Measurements from ENCODE around the gene OTOP1.
"Not testable (repeated sequence)": the region's sequence is repeated elsewhere in the genome, so short reads cannot be mapped to it uniquely, and the experiment has no call there.

Gene OTOP1, protein sequence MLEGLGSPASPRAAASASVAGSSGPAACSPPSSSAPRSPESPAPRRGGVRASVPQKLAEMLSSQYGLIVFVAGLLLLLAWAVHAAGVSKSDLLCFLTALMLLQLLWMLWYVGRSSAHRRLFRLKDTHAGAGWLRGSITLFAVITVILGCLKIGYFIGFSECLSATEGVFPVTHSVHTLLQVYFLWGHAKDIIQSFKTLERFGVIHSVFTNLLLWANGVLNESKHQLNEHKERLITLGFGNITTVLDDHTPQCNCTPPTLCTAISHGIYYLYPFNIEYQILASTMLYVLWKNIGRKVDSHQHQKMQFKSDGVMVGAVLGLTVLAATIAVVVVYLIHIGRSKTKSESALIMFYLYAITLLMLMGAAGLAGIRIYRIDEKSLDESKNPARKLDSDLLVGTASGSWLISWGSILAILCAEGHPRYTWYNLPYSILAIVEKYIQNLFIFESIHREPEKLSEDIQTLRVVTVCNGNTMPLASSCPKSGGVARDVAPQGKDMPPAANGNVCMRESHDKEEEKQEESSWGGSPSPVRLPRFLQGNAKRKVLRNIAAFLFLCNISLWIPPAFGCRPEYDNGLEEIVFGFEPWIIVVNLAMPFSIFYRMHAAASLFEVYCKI

DNA sequence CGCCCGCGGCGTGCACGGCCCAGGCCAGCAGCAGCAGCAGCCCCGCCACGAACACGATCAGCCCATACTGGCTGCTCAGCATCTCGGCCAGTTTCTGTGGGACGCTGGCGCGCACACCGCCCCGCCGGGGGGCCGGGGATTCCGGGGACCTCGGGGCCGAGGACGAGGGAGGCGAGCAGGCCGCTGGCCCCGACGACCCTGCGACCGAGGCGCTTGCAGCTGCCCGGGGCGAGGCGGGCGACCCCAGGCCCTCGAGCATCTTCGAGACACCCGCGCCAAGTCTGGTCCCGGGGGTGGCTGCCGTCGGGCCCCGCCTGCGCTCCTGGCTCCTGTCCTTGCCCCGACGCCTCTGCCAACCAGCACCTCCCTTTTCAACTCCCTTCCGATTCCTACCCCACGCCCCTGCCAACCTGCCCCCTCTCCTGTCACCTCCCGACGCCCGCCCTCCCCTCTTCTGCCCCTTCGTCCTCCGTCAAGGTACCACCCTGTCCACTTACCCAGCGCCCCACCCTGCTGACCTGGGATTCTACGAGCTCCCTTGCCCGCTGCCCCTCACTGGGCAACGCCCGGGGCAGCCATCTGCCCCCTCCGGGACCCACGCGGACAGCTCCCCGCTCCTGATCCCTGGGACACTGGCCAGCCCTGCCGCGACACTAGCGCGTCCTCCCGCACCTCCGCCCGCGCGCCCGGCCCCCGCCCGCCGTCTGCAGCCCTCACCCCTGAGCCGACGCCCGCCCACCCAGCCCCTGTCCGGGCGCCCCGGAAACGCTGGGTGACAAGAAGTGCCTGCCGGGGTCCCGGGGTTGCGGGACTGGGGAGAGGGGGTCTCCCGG, at the start of gene OTOP1:
Gene OTOP1, minus strand, starts transcription at position 324 of the 833 bp plus-strand sequence. Its CDS starts 65 bp downstream, at position 259.
- DNase-seq, result no peak

DNA sequence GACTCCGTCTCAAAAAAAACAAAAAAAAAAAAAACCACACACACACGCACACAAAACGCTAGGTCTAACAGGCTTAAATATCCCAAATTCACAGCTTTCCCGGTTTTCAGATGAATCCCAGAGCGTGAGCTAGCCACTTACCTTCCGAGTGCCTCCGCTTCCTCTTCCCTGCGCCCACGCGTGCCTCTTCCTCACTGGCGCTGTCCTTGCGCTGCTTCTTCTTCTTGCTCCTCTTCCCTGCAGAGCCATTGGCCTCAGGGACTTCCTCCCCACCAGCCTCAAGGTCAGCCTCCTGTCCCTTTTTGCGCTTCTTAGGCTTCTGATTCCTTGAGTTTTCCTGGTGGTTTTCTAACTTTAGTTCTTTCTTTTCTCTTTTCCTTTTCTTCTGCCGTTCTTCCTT, 47.5 kb upstream of the OTOP1 start:
- DNase-seq, result no peak

DNA sequence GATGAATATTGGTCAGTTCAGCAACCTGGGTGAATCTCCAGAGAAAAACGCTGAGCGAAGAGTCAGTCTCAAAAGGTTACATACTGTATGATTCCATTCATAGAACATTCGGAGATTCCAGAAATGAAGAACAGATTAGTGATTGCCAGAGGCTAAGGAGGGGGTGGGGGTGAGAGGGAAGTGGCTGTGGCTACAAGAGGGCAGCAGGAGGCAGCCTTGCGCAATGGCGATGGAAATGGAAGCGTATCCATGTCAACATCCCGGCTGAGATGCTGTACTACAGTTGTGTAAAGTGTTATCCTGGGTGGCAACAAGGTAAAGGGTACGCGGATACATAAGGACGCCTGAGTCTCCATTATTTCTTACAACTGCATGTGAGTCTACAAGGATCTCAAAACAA, 45.2 kb upstream of the OTOP1 start:
- DNase-seq, result peak; percentile 41 to 49

DNA sequence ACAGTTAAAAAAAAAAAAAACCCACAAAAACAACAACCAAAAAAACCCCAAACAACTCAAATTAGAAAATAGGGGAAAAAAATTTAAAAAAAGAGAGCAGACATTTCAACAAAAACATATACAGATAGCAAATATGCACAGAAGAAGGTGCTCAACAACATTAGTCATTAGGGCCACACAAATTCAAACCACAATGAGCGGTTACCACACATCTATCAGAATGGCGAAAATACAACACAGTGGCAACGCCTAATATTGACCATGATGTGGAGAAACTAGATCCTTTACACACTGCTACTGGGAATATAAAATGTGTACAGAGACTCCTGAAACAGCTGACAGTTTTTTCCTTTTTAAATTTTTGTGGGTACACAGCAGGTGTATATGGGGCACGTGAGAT, 43.8 kb upstream of the OTOP1 start:
- DNase-seq, result peak; percentile 48 to 65

DNA sequence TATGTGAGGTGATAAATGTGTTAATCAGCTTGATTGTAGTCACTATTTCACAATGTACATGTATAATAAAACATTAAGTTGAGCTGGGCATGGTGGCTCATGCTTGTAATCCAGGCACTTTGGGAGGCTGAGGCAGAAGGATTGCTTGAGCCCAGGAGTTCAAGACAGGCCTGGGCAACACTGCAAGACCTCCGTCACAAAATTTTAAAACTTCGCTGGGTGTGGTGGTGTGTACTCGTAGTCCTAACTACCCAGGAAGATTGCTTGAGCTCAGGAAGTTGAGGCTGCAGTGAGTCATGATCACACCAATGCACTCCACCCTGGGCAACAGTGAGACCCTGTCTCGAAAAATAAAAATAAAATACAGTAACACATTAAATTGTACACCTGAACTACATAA, 43.1 kb upstream of the OTOP1 start:
- peak; percentile 68 to 77 for DNase-seq

DNA sequence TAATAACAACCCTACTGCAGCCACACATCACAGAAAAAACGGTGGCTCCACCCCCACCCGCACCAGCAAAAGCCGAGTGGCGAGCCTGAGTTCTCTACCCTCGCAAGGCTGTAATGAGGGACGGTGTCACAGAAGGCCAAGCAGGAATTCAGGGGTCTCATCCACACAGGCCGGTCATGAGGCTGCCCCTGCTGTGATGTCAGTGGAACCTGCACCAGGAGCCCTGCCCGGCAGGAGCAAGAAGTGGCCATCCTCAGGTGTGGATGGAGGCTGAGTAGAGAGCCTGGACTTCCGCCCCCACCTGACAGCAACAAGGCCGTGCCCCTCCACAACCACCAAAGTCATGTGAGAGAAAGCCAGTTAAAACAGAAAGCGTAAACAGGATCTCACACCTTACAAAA, 42.6 kb upstream of the OTOP1 start:
- no peak for DNase-seq

DNA sequence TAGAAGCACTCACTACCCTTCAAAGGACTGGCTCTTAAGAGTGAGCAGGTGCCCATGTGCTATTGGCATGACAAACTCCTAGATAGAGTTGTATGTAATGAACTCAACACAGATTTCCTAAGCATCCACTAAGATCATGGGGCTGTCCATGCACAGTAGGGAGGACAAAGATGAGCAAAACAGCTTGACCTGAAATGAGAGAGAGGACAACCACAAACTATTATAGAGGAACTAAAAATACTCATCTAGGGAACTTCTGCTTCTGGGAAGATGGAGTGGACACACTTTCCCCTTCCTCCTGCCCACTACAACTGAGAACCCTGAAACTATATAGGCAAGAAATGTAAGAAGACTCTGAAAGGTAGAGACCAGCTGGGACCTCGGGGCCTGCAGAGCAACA, 42.0 kb upstream of the OTOP1 start:
- DNase-seq, result peak; percentile 67 to 89

DNA sequence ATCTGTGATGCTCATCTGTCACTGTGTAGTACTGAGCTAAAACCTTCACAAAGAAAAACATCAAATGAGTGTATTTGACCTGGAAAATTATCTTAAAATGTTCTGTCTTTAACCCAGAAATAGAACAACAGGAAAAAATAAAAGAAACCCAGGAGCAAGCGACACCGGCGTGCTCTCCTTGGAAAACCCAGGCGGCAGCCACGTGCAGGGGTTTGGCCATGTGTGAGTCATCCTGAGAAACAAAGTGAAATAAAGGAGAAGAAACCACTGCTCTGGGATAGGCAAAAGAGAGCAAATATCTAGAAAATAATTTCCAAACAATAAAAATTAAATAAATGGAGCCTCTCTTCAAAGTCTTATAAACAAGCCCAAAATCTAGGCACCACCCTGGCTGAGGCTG, 41.3 kb upstream of the OTOP1 start:
- DNase-seq, result peak; percentile 53 to 68

DNA sequence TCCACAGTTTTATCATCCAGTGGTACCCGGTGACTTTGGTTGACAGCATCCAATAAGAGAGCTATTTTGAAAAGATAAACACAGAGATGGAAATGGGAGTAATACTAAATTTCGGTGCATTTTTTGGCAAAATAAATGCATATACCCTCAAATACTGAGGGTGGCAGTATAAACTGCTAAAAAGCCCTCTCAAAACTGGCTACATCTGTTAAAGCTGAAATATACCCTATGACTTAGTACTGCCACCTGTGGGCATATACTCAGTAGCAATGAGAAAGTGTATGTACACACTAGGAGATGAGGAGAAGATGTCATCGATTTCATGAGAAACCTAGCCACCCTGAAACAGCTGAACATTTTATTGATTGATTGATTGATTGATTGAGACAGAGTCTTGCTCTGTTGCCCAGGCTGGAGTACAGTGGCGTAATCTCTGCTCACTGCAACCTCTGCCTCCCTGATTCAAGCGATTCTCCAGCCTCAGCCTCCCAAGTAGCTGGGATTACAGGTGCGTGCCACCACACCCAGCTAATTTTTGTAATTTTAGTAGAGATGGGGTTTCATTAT, 33.5 kb upstream of the OTOP1 start:
- DNase-seq, result peak; percentile 64 to 68

DNA sequence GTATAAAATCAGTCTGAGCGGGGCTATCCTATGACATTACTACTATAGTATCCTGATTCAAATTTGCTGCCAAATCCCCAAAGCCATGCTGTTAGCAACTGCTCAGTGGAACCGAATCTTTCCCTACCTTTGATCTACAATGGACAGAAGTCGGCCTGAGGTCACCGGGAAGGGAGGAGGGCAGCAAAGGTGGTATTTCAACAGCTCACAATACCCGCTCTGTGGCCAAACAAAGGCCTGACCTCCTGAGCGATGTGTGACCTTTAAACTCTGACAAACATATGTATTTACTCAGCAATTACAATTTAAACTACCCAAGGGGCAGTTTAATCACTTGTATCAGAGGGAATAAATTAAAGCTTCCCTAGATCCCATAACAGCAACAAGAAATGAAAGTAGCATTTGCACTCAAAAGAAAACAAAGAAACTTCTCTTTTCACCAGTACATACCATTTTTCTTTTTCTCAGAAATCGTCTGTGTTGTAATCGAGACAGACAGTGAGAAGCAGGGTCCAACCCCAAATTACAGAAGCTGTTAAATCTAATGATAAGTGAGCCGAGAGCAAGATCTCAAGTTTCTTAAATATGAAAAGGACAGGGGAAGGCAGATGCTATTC, 32.9 kb upstream of the OTOP1 start:
- peak in 1 of 2 donors; percentile 54 for DNase-seq

DNA sequence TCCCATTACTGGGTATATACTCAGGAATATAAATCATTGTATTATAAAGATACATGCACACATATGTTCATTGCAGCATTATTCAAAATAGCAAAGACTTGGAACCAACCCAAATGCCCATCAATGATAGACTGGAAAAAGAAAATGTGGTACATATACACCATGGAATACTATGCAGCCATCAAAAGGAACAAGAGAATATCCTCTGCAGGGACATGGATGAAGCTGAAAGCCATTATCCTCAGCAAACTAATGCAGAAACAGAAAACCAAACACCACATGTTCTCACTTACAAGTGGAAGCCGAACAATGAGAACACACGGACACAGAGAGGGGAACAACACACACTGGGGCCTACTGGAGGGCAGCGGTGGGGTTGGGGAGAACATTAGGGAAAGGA, 31.0 kb upstream of the OTOP1 start:
- DNase-seq, result not testable (repeated sequence)

DNA sequence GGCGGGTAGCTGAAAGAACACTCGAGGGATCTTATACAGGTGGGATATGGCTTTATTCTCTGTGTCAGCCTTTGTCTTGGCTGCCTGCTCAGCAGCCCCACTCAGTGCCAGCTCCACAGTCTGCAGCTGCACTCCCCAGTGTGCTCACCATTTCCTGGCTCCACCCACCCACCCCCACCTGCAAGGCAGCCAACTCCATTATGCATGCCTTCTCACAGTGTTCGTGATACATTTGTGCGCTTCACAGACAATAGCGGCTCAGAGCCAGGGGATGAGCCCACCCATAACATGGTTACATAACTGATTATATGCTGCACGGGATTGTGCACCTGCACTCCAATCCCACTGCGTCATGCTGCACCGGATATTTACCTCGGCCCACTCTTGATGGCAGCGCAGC, 30.1 kb upstream of the OTOP1 start:
- DNase-seq, result no peak

DNA sequence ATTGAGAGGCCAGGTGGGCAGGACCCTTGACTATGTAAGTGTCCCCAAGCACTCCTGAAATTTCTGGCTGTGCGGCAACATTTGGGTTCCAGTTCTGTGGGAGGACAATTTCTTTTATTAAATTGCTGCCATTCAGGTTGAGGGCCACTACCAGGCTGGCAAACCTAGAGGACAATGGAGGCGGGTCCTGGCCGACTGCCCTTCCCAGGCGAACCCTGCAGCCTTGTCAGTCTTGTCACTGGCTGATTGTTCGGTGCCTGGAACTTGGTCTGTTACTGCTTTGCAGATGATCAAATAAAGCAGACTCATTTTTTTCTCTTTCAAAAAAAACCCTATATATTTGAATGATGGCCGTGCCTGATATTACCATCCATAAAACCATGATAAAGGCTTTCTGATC, 27.9 kb upstream of the OTOP1 start:
- DNase-seq, result no peak

DNA sequence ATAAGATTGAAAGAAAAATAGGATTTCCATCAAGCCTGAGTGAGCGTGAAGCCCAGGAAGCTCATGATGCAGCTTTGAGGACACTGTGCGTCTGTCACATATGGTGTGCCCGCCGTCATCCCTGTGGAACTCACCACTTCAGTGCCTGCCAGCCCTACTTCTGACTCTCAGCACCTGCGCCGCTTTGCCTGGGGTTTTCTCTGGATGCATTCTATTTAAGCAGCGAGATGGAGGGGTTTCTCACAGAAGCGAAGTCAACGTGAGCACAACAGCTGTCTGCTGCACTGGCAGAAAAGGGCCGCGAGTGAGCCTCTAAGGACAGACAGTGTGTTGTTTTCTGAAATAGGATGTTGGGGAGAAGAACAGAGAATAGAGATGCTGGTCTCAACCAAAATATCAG, 27.5 kb upstream of the OTOP1 start:
- no peak for DNase-seq

DNA sequence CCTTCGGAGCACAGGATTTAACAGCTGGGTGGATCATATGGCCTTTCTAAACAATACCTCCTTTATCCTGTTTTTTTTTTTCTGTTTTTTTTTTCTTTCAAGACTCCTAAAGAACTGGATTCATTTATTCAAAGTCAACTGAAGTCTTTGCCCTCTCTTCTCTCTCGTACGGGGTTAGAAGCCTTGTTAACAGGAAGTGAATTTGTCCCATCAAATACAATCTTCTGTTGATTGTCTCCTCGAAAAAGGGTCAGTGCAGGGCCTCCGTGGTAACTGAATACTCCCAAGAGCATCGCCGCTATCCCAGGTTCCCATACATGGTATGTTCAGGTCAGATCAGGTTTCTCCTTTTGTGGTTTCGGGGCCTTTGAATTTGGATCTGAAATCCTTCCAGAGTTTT, 23.1 kb upstream of the OTOP1 start:
- DNase-seq, result no peak

DNA sequence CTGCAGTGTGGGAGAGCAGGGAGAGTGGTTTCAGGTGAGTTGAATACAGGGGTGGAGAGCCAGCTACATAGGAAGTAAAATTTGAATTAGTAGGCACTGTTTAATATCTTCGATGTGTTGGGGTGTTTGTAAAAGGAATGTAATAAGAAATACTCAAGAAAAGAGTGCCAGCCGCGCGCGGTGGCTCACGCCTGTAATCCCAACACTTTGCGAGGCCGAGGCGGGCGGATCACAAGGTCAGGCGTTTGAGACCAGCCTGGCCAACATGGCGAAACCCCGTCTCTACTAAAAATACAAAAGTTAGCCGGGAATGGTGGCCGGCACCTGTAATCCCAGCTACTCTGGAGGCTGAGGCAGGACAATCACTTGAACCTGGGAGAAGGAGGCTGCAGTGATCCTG, 22.6 kb upstream of the OTOP1 start:
- not testable (repeated sequence) for DNase-seq

DNA sequence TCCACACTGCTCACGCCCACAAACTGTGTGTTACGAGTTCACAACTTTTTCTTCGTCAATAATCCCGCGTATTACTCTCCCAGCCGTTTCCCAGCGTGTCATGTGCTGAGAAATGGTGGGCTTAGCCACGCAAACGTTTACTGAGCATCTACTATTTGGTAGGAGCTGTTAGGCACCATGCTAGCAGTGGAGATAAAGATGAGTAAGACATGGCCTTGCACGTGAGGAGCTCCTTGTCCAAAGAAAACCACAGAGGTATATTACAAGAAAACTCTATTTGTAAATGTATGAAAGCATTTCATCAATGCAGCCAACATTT, 22.1 kb upstream of the OTOP1 start:
- DNase-seq, result no peak

DNA sequence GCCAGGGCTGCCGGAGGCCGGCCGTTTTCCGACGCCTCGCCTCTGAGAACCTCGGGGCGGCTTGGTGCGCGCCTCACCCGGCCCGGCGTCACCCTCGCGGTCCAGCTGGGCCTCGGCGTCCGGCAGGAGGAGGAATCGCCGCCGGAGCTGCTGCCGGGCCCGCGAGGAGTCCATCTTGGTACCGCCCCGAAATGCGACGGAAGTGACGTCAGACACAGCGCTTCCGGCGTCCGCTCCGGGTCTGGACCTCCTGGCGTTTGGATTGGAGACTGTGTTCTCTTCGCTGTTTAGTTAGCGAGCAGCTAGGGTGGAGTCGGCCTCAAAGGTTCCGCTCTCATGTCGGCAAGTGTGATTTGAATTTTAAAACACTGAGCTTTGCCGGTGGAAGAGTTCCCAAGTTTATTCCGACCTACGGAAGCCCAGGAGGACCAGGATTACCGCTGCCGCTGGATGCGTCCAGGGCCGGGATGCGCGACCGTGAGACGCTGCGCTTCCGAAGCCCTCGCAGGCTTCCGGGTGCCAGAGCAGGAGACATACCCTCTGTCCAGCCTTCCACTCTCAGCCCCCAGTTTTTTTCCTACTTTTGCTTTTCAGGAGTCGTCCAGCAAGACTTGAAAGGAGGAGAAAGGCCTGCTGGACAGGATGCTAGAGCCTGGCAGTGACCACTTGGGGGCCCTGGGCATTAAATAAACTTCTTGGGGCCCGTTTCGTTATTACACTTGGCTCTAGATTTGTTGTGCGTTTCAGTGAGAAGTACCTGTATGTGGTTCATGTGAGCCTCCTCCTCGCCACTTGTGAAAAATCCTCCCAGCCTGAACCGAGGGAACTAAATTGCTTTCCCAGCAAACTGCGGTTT, 21.5 kb upstream of the OTOP1 start, which contains the start of gene TMEM128:
Gene TMEM128, minus strand, starts transcription at position 195 of the 856 bp plus-strand sequence. Its CDS starts 21 bp downstream, at position 174.
- DNase-seq, result peak; percentile 86 to 97

DNA sequence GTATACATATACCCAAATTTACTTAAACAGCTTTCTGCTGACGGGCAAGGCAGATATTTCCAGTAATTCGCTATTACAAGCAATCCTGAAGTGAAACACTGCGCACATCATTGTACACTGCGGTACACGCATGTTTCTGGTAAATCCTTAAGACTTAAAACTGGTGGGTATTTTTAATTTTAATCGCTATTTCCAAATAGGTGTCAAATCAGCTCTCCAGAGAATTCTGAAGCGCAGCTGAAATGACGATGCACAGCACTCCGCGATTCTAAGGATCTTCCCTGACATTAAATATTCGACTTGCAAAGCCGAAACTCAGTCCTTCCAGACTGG, 20.9 kb upstream of the OTOP1 start:
- no peak for DNase-seq

DNA sequence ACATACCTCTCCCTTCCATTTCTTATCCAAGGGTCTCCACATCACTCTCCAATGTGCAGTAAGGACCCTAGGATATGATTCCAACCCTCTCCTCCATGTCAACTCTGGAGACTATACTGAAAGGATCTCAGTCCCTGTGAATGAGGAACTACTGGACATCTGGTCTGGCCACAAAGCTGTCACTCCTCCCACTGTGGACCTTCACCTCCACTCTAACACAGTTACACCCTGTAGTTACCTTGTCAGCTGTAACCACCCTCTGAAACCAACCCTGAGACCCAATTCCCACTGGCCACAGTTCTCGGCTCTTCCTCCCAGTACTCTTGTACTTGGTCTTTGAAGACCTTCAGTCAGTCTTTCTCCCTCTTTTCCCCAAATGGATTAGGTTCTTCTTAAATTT, 18.4 kb upstream of the OTOP1 start:
- peak in 1 of 2 donors; percentile 16 for DNase-seq

DNA sequence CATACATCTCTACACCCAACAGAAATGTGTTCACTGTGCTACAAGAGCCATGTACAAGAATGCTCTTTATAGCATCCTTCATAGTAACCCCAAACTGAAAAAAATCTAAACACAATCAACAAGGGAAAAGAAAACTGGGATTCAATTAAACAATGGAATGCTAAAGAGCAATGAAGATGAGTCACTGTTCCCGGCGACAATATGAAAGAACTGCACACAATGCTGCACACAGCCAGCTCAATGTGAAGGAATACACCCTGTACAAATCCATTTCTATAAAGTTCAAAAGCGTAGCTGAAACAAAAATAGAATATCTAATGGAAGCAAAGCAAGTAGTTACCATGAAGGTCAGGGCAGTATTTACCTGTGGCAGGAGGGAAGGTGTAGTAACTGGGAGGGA, 12.8 kb upstream of the OTOP1 start:
- DNase-seq, result not testable (repeated sequence)

DNA sequence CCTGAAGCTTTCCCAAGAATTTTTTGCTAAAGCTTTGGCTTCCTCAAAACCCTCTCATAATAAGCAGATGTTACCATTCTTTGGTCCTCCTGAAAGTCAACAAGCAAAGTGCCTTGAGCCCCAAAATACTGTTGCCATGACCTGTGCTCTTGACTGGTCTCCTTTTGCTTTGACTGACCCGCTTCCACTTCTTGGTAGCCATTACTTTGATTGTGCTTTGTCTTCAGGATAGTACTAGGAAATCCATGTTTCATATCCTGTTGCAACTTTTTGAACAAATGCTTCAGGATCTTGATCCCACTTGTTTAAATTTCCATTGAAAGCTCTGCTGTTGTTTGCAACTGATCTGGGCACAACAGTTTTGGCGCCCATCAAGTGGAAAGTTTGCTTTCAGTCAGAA, 6.9 kb upstream of the OTOP1 start:
- DNase-seq, result no peak
